ENCODE data around the gene FNIP2.
A peak's percentile ranks its signal among the peaks of the same experiment; 100 is the strongest.

FNIP2 gene

DNA sequence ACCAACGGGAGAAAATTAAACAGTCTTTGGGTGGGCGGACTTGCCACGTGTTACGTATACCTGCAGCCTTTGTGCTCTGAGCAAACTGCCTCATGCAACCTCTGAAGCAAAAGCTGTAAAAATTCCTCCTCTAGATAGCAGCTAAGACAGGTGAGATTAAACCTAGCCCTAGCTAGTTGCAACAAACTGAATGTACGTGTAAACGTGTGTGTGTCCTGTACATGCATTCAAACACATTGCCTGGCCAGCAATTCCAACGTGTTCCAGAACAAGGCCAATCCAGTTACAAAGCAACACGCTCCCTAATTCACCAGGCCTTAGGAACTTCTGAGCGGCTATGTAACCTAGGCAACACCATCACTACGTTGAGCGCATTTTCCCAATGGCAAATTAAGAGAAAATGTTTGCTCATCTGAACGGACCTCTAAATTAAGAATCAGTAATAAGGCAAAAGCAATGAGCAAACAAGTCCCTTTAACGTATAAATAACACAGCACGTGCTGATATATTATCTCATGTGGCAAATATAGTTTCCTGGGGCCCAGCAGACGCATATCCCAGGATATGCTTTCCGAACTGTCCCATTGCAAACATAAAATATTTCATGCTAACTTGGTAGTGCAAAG lies 46.4 kb upstream of the FNIP2 start:
- TF ChIP-seq, protein P1, sequence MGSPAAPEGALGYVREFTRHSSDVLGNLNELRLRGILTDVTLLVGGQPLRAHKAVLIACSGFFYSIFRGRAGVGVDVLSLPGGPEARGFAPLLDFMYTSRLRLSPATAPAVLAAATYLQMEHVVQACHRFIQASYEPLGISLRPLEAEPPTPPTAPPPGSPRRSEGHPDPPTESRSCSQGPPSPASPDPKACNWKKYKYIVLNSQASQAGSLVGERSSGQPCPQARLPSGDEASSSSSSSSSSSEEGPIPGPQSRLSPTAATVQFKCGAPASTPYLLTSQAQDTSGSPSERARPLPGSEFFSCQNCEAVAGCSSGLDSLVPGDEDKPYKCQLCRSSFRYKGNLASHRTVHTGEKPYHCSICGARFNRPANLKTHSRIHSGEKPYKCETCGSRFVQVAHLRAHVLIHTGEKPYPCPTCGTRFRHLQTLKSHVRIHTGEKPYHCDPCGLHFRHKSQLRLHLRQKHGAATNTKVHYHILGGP (tag by site-specific recombination; IDR thresholded peaks at IDR 0.05) = no peak
- peak; percentile 42; the same call in 1 of the 2 replicates for TF ChIP-seq ZNF600 (tag by site-specific recombination; IDR thresholded peaks at IDR 0.05)
- Histone ChIP-seq H3K27ac (ENCODE audit: extremely low read depth, low read depth, low read length) (peak overlapping the region; percentile 65), H3K4me1 (ENCODE audit: control insufficient read depth, insufficient read depth, low read length) (no peaks in the 10 kb centered on the region), H3K4me3 (ENCODE audit: low read depth, low read length) (peak overlapping the region; percentile 80), H3K36me3 (ENCODE audit: control insufficient read depth in 2 of 2, insufficient read depth in 1 of 2, low read length in 2 of 2) (peaks cover 0 to 39% of the 10 kb centered on the region in 2 experiments; a peak in 2 of 3 replicates), H3K9me3 (ENCODE audit: control insufficient read depth, insufficient read depth, low read depth, low read length) (no peaks in the 10 kb centered on the region)
- POLR2A ChIA-PET = no interaction called here
- CTCF ChIA-PET = no interaction called here

DNA sequence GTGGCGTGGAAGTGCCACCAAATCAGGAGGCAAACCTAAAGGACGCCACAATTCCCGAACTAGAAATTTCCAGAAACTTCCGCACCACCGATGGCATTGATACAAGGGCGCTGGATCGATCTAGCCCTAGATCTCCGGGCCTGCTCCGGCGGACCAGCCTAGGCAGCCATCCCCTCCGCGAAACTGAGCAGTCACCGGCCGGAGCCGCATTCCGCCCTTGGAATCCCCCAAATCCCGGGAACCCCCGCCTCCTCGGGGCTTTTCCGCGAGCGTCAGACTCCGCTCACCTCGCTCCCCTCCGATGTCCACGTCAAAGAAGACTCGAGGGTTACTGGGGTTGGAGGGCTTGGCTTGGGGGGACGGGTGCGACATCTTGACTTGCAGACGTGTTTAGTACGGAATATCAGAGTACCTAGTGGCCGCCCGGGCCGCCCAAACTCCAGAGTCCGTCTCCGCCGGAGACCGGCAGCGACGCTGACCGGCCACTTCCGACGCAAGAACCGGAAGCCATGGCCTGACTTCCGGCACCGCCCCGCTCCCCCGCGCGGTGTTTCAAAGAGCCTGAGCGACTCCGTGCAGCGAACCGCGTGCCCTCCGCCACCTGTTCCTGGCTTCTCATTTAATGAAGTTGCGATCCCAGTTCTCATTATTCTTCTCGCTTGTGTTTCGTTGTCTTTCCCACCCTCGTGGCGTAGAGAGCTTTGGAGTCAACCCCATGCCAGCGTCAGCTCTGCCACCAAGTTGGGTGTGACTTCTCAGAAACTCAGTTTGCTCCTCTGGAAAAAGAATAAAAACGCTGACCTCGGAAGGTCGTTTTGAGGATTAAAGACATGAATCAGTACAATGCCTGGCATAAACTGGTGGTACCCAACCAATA lies 45.7 kb upstream of the FNIP2 start, which contains the start of gene PPID:
TSS of gene PPID (minus strand) at position 480 of the 877 bp plus-strand sequence. CDS start at position 372, 108 bp downstream.
- Histone ChIP-seq H3K36me3 (ENCODE audit: control insufficient read depth in 2 of 2, insufficient read depth in 1 of 2, low read length in 2 of 2) (peaks cover 0 to 32% of the 10 kb centered on the region in 2 experiments; a peak in 1 of 3 replicates), H3K4me3 (ENCODE audit: low read depth, low read length) (peak within 1 kb of the TSS; percentile 80), H3K4me1 (ENCODE audit: control insufficient read depth, insufficient read depth, low read length) (no peaks in the 10 kb centered on the region), H3K27ac (ENCODE audit: extremely low read depth, low read depth, low read length) (peak within 1 kb of the TSS; percentile 65), H3K9me3 (ENCODE audit: control insufficient read depth, insufficient read depth, low read depth, low read length) (no peaks in the 10 kb centered on the region)
- ChIA-PET CTCF (interaction anchor here (0.6 to 1.5 kb wide), 3 partner anchors 55 to 132 kb away, joined by 3 to 6 read pairs (median 3); no protein-coding TSS in a partner anchor), POLR2A (interaction anchor here (0.7 to 1.1 kb wide), 3 partner anchors 12 to 52 kb away, joined by 3 to 4 read pairs (median 3); partner anchors contain the start of gene C4orf46)
- TF ChIP-seq ZNF10 (tag by site-specific recombination; IDR thresholded peaks at IDR 0.05) (no peak; the same call in 1 of the 2 replicates), YY1 (tag by site-specific recombination; IDR thresholded peaks at IDR 0.05) (0 out of 2 replicates have a peak, but pooled peaks have one; percentile 19), OVOL3 (tag by site-specific recombination; IDR thresholded peaks at IDR 0.05) (no peak), EGR2 (tag by site-specific recombination; IDR thresholded peaks at IDR 0.05; ENCODE audit: low read depth) (no peak), ZNF776 (tag by site-specific recombination; IDR thresholded peaks at IDR 0.05; ENCODE audit: borderline replicate concordance) (no peak), TRIM28 (IDR thresholded peaks at IDR 0.05; ENCODE audit: borderline replicate concordance, low read length) (peak; percentile 58; the same call in 1 of the 2 replicates), ZSCAN30 (tag by site-specific recombination; IDR thresholded peaks at IDR 0.05) (peak; percentile 16; the same call in 1 of the 2 replicates)
- TF ChIP-seq, protein P2, sequence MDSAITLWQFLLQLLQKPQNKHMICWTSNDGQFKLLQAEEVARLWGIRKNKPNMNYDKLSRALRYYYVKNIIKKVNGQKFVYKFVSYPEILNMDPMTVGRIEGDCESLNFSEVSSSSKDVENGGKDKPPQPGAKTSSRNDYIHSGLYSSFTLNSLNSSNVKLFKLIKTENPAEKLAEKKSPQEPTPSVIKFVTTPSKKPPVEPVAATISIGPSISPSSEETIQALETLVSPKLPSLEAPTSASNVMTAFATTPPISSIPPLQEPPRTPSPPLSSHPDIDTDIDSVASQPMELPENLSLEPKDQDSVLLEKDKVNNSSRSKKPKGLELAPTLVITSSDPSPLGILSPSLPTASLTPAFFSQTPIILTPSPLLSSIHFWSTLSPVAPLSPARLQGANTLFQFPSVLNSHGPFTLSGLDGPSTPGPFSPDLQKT (IDR thresholded peaks at IDR 0.05; ENCODE audit: borderline replicate concordance, low read depth, low read length) = 0 out of 2 replicates have a peak, but pooled peaks have one; percentile 56
- TF ChIP-seq, protein P3, sequence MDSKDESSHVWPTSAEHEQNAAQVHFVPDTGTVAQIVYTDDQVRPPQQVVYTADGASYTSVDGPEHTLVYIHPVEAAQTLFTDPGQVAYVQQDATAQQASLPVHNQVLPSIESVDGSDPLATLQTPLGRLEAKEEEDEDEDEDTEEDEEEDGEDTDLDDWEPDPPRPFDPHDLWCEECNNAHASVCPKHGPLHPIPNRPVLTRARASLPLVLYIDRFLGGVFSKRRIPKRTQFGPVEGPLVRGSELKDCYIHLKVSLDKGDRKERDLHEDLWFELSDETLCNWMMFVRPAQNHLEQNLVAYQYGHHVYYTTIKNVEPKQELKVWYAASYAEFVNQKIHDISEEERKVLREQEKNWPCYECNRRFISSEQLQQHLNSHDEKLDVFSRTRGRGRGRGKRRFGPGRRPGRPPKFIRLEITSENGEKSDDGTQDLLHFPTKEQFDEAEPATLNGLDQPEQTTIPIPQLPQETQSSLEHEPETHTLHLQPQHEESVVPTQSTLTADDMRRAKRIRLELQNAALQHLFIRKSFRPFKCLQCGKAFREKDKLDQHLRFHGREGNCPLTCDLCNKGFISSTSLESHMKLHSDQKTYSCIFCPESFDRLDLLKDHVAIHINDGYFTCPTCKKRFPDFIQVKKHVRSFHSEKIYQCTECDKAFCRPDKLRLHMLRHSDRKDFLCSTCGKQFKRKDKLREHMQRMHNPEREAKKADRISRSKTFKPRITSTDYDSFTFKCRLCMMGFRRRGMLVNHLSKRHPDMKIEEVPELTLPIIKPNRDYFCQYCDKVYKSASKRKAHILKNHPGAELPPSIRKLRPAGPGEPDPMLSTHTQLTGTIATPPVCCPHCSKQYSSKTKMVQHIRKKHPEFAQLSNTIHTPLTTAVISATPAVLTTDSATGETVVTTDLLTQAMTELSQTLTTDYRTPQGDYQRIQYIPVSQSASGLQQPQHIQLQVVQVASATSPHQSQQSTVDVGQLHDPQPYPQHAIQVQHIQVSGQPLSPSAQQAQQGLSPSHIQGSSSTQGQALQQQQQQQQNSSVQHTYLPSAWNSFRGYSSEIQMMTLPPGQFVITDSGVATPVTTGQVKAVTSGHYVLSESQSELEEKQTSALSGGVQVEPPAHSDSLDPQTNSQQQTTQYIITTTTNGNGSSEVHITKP (tag by site-specific recombination; IDR thresholded peaks at IDR 0.05) = peak; percentile 25; the same call in 1 of the 2 replicates
- TF ChIP-seq, protein P4, sequence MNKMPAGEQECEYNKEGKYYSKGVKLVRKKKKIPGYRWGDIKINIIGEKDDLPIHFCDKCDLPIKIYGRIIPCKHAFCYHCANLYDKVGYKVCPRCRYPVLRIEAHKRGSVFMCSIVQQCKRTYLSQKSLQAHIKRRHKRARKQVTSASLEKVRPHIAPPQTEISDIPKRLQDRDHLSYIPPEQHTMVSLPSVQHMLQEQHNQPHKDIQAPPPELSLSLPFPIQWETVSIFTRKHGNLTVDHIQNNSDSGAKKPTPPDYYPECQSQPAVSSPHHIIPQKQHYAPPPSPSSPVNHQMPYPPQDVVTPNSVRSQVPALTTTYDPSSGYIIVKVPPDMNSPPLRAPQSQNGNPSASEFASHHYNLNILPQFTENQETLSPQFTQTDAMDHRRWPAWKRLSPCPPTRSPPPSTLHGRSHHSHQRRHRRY (tag by site-specific recombination; IDR thresholded peaks at IDR 0.05) = no peak
- TF ChIP-seq, protein P5, sequence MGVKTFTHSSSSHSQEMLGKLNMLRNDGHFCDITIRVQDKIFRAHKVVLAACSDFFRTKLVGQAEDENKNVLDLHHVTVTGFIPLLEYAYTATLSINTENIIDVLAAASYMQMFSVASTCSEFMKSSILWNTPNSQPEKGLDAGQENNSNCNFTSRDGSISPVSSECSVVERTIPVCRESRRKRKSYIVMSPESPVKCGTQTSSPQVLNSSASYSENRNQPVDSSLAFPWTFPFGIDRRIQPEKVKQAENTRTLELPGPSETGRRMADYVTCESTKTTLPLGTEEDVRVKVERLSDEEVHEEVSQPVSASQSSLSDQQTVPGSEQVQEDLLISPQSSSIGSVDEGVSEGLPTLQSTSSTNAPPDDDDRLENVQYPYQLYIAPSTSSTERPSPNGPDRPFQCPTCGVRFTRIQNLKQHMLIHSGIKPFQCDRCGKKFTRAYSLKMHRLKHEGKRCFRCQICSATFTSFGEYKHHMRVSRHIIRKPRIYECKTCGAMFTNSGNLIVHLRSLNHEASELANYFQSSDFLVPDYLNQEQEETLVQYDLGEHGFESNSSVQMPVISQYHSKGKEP (tag by site-specific recombination; IDR thresholded peaks at IDR 0.05) = peak; percentile 30; the same call in 1 of the 2 replicates
- TF ChIP-seq, protein P6, sequence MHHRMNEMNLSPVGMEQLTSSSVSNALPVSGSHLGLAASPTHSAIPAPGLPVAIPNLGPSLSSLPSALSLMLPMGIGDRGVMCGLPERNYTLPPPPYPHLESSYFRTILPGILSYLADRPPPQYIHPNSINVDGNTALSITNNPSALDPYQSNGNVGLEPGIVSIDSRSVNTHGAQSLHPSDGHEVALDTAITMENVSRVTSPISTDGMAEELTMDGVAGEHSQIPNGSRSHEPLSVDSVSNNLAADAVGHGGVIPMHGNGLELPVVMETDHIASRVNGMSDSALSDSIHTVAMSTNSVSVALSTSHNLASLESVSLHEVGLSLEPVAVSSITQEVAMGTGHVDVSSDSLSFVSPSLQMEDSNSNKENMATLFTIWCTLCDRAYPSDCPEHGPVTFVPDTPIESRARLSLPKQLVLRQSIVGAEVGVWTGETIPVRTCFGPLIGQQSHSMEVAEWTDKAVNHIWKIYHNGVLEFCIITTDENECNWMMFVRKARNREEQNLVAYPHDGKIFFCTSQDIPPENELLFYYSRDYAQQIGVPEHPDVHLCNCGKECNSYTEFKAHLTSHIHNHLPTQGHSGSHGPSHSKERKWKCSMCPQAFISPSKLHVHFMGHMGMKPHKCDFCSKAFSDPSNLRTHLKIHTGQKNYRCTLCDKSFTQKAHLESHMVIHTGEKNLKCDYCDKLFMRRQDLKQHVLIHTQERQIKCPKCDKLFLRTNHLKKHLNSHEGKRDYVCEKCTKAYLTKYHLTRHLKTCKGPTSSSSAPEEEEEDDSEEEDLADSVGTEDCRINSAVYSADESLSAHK (tag by site-specific recombination; IDR thresholded peaks at IDR 0.05) = no peak
- TF ChIP-seq, protein P7, sequence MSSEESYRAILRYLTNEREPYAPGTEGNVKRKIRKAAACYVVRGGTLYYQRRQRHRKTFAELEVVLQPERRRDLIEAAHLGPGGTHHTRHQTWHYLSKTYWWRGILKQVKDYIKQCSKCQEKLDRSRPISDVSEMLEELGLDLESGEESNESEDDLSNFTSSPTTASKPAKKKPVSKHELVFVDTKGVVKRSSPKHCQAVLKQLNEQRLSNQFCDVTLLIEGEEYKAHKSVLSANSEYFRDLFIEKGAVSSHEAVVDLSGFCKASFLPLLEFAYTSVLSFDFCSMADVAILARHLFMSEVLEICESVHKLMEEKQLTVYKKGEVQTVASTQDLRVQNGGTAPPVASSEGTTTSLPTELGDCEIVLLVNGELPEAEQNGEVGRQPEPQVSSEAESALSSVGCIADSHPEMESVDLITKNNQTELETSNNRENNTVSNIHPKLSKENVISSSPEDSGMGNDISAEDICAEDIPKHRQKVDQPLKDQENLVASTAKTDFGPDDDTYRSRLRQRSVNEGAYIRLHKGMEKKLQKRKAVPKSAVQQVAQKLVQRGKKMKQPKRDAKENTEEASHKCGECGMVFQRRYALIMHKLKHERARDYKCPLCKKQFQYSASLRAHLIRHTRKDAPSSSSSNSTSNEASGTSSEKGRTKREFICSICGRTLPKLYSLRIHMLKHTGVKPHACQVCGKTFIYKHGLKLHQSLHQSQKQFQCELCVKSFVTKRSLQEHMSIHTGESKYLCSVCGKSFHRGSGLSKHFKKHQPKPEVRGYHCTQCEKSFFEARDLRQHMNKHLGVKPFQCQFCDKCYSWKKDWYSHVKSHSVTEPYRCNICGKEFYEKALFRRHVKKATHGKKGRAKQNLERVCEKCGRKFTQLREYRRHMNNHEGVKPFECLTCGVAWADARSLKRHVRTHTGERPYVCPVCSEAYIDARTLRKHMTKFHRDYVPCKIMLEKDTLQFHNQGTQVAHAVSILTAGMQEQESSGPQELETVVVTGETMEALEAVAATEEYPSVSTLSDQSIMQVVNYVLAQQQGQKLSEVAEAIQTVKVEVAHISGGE (tag by site-specific recombination; conservative IDR thresholded peaks at IDR 0.05; ENCODE audit: low read depth) = peak; percentile 96
